Measurements from ENCODE around the gene CDH13. TPM values are rescaled to one million over a fixed set of nuclear protein-coding genes. Genes with fewer than 3 reads are reported as not detected.

CDH13 gene
- total and polyA plus RNA-seq, 10 of the 15 experiments (the other 5 are each of a cell fraction or from before 2014, with no cell fraction given) = under 0.01 to 0.05 TPM; not detected in 8

DNA sequence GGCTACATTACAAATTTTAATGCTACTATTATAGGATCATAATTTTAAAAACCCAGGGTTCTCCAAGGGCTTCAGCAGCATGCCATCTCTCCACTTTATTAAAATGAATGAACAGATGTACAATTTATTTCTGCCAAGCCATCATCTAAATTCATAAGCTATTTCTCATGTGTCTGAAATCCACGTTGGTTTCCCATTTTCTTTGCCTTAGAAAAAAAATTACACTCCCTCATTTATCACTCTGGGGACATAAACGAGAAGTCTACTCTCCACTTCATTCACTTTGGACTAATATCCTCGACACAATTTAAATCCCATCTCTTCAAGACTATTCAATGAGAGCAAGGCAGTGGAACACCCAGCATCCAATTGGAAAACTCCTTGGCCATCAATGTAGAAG lies 1002.7 kb downstream of the CDH13 start (continued):
- TF ChIP-seq, protein P1, sequence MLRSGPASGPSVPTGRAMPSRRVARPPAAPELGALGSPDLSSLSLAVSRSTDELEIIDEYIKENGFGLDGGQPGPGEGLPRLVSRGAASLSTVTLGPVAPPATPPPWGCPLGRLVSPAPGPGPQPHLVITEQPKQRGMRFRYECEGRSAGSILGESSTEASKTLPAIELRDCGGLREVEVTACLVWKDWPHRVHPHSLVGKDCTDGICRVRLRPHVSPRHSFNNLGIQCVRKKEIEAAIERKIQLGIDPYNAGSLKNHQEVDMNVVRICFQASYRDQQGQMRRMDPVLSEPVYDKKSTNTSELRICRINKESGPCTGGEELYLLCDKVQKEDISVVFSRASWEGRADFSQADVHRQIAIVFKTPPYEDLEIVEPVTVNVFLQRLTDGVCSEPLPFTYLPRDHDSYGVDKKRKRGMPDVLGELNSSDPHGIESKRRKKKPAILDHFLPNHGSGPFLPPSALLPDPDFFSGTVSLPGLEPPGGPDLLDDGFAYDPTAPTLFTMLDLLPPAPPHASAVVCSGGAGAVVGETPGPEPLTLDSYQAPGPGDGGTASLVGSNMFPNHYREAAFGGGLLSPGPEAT (IDR thresholded peaks at IDR 0.05; ENCODE audit: low read depth) = no peak
- TF ChIP-seq SREBF2 (IDR thresholded peaks at IDR 0.05; ENCODE audit: low read length) = no peak
- TF ChIP-seq, protein P2, sequence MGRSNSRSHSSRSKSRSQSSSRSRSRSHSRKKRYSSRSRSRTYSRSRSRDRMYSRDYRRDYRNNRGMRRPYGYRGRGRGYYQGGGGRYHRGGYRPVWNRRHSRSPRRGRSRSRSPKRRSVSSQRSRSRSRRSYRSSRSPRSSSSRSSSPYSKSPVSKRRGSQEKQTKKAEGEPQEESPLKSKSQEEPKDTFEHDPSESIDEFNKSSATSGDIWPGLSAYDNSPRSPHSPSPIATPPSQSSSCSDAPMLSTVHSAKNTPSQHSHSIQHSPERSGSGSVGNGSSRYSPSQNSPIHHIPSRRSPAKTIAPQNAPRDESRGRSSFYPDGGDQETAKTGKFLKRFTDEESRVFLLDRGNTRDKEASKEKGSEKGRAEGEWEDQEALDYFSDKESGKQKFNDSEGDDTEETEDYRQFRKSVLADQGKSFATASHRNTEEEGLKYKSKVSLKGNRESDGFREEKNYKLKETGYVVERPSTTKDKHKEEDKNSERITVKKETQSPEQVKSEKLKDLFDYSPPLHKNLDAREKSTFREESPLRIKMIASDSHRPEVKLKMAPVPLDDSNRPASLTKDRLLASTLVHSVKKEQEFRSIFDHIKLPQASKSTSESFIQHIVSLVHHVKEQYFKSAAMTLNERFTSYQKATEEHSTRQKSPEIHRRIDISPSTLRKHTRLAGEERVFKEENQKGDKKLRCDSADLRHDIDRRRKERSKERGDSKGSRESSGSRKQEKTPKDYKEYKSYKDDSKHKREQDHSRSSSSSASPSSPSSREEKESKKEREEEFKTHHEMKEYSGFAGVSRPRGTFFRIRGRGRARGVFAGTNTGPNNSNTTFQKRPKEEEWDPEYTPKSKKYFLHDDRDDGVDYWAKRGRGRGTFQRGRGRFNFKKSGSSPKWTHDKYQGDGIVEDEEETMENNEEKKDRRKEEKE (IDR thresholded peaks at IDR 0.05) = no peak
- TF ChIP-seq, protein P3, sequence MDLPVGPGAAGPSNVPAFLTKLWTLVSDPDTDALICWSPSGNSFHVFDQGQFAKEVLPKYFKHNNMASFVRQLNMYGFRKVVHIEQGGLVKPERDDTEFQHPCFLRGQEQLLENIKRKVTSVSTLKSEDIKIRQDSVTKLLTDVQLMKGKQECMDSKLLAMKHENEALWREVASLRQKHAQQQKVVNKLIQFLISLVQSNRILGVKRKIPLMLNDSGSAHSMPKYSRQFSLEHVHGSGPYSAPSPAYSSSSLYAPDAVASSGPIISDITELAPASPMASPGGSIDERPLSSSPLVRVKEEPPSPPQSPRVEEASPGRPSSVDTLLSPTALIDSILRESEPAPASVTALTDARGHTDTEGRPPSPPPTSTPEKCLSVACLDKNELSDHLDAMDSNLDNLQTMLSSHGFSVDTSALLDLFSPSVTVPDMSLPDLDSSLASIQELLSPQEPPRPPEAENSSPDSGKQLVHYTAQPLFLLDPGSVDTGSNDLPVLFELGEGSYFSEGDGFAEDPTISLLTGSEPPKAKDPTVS (IDR thresholded peaks at IDR 0.05; ENCODE audit: low read depth, low read length) = no peak

DNA sequence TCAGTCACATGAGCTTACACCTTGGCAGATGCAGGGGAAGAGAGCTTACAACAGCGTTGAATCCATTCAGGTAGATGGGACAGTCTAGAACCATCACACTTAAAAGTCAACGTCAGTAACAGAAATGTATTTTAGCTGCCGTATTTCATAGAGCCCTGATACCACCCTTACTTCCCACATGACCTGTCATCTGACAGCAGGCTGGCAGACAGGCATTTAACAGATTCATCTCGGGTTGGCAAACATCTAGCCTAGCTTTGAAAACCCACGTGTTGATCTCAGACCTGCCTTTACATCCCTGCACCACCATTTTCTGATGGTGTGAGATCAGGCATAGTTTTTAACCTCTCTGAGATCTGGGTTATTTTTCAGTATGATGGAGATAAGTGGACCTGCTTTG lies 1003.1 kb downstream of the CDH13 start:
- H3K27me3 ChIP-seq (replicated peaks in 1 of 2; ENCODE audit: control insufficient read depth in 2 of 2, insufficient read depth in 2 of 2, low read length in 1 of 2) = no peaks in the 10 kb centered on the region
- ChIA-PET CTCF (no interaction called here), SMC1A (ENCODE audit: uncharacterized antibody, unreplicated experiment) (interaction anchor here (1.1 kb wide), 1 partner anchor 23 kb away, joined by 3 read pairs; no protein-coding TSS in a partner anchor), POLR2A (no interaction called here), RAD21 (ENCODE audit: unreplicated experiment) (no interaction called here)
- no peak for DNase-seq (ENCODE audit: low read depth, low spot score)
- H3K4me1 ChIP-seq (ENCODE audit: control insufficient read depth, insufficient read depth, low read length) = no peaks in the 10 kb centered on the region
- in situ Hi-C loops (cut with MboI) (no loop called here), intact Hi-C loops (cut with micrococcal nuclease; ENCODE audit: unreplicated experiment) (no loop called here)
- H3K79me2 ChIP-seq (ENCODE audit: control insufficient read depth, insufficient read depth, low read length) = no peaks in the 10 kb centered on the region
- no TSS peak for BruUV-seq (replicated peaks)
- H3K9ac ChIP-seq (ENCODE audit: control insufficient read depth, insufficient read depth, low read length) = no peak overlapping the region
- H3K4me3 ChIP-seq = no peak overlapping the region
- no peak for FAIRE-seq
- H2AFZ ChIP-seq (ENCODE audit: control insufficient read depth, low read depth, low read length) = no peak overlapping the region
- H3K27ac ChIP-seq (ENCODE audit: control insufficient read depth, insufficient read depth) = no peak overlapping the region
- H4K20me1 ChIP-seq (ENCODE audit: control insufficient read depth, insufficient read depth) = no peaks in the 10 kb centered on the region
- 3% methylated on average over 5 of the region's 5 CpGs for WGBS (ENCODE audit: insufficient coverage, insufficient replicate concordance, low lambda C conversion rate, missing lambda C conversion rate)
- ATAC-seq = no peak
- no peak overlapping the region for H3K4me2 ChIP-seq (ENCODE audit: control insufficient read depth, insufficient read depth)
- H3K9me3 ChIP-seq (replicated peaks; ENCODE audit: control insufficient read depth, insufficient read depth, low read length) = no peaks in the 10 kb centered on the region
- no peaks in the 10 kb centered on the region for H3K36me3 ChIP-seq (ENCODE audit: control insufficient read depth in 2 of 2, insufficient read depth in 2 of 2, low read length in 1 of 2)
- TF ChIP-seq ZNF622 (IDR thresholded peaks at IDR 0.05) = no peak
- no peak for TF ChIP-seq RUNX3 (IDR thresholded peaks at IDR 0.05; ENCODE audit: low read length)
- no peak for TF ChIP-seq POLR2A (IDR thresholded peaks at IDR 0.05; ENCODE audit: low read depth, low read length)
- TF ChIP-seq, protein P4, sequence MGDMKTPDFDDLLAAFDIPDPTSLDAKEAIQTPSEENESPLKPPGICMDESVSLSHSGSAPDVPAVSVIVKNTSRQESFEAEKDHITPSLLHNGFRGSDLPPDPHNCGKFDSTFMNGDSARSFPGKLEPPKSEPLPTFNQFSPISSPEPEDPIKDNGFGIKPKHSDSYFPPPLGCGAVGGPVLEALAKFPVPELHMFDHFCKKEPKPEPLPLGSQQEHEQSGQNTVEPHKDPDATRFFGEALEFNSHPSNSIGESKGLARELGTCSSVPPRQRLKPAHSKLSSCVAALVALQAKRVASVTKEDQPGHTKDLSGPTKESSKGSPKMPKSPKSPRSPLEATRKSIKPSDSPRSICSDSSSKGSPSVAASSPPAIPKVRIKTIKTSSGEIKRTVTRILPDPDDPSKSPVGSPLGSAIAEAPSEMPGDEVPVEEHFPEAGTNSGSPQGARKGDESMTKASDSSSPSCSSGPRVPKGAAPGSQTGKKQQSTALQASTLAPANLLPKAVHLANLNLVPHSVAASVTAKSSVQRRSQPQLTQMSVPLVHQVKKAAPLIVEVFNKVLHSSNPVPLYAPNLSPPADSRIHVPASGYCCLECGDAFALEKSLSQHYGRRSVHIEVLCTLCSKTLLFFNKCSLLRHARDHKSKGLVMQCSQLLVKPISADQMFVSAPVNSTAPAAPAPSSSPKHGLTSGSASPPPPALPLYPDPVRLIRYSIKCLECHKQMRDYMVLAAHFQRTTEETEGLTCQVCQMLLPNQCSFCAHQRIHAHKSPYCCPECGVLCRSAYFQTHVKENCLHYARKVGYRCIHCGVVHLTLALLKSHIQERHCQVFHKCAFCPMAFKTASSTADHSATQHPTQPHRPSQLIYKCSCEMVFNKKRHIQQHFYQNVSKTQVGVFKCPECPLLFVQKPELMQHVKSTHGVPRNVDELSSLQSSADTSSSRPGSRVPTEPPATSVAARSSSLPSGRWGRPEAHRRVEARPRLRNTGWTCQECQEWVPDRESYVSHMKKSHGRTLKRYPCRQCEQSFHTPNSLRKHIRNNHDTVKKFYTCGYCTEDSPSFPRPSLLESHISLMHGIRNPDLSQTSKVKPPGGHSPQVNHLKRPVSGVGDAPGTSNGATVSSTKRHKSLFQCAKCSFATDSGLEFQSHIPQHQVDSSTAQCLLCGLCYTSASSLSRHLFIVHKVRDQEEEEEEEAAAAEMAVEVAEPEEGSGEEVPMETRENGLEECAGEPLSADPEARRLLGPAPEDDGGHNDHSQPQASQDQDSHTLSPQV (IDR thresholded peaks at IDR 0.05) = no peak
- no peak for TF ChIP-seq ZNF384 (IDR thresholded peaks at IDR 0.05; ENCODE audit: borderline replicate concordance, low read depth, low read length)
- TF ChIP-seq ZNF274 (IDR thresholded peaks at IDR 0.05; ENCODE audit: insufficient read depth, insufficient read length) = no peak
- no peak for TF ChIP-seq CHD4 (IDR thresholded peaks at IDR 0.05)
